Transverse colon (tissue), 4 donors: ENCODE measurements around the gene EPS8L3. TPM values are rescaled to one million over a fixed set of nuclear protein-coding genes. Genes with fewer than 3 reads are reported as not detected.

Experiments
- DNase-seq: peaks from one replicate; pipeline ENCODE4 v3.0.0-alpha.2; 2019
- H3K27ac ChIP-seq, 4 donors: fragments of 200-600 bp; sonication (generic); 2 replicates each; pipeline ENCODE4 v1.5.1; 2016 to 2018; ENCODE audit warnings: inconsistent platforms in 4 of 4
- H3K27me3 ChIP-seq: fragments of 200-600 bp; sonication (generic); 2 replicates; pipeline ENCODE4 v1.5.1; 2017; ENCODE audit warnings: inconsistent platforms
- H3K36me3 ChIP-seq, 4 donors: fragments of 200-600 bp; sonication (generic); 2 replicates each; pipeline ENCODE4 v1.5.1; 2017 to 2019; ENCODE audit warnings: inconsistent platforms in 4 of 4
- H3K4me1 ChIP-seq, 4 donors: fragments of 200-600 bp; sonication (generic); 2 replicates each; pipeline ENCODE4 v1.5.1; 2017 to 2020; ENCODE audit warnings: inconsistent platforms in 4 of 4
- H3K4me3 ChIP-seq, 4 donors: fragments of 200-600 bp; sonication (generic); 1 replicate in 1 of 4; 2 replicates in 3 of 4; pipeline versions ENCODE4 v1.5.1 to v1.6.1; 2017 to 2019; ENCODE audit warnings: inconsistent platforms in 4 of 4
- H3K9me3 ChIP-seq, 2 donors: fragments of 200-600 bp; sonication (generic); 2 replicates each; pipeline ENCODE4 v1.5.1; 2017 to 2019; ENCODE audit warnings: inconsistent platforms in 2 of 2
- EP300 ChIP-seq: sonication (generic); formaldehyde crosslinking; IDR thresholded peaks from one replicate; pipeline ENCODE4 v1.6.1; 2017; ENCODE audit warnings: antibody characterized with exemption, low read depth
- POLR2A ChIP-seq: fragments of 450-650 bp; IDR thresholded peaks from one replicate; pipeline ENCODE4 v1.6.1; 2016; ENCODE audit warnings: antibody characterized with exemption, mild to moderate bottlenecking, moderate library complexity
- POLR2AphosphoS5 ChIP-seq, 3 donors: sonication (generic); formaldehyde crosslinking; IDR thresholded peaks; one replicate each; pipeline ENCODE4 v1.6.1; 2016; ENCODE audit warnings: antibody characterized with exemption in 3 of 3
- WGBS, 2 donors: methylation state at CpG; one replicate each; pipeline ENCODE4 v1.1.5; 2018; ENCODE audit warnings: low coverage in 1 of 2; 5-methylcytosine and 5-hydroxymethylcytosine counted together
- in situ Hi-C, 4 donors: fragments of 200-750 bp; cut with MboI; loops; one replicate each; pipeline versions ENCODE4 v1.15.0 to v1.15.1; 2017; ENCODE audit warnings: low sequenced_read_pairs in 3 of 4, low pct_ligation_motif_present in 1 of 4, low pct_unique_long_range_greater_than_20kb in 1 of 4
- intact Hi-C: fragments of 100-400 bp; cut with DNase I; formaldehyde crosslinking; loops from one replicate; pipeline ENCODE4 v1.15.1; 2023; ENCODE audit warnings: low total_unique reads
- total RNA-seq, 4 donors: library from RNA; depleted of rRNA; stranded (reverse); fragments of >200 nt; gene quantifications; one replicate each; pipeline ENCODE4 v1.1.0, GENCODE V29; 2016
- TF ChIP-seq, protein P1 (sequence below), 5 experiments: fragments of 200-600 bp in 3 of 5; fragments of 450-650 bp in 2 of 5; sonication (generic) in 3 of 5; IDR thresholded peaks; 1 replicate in 2 of 5; 2 replicates in 3 of 5; pipeline ENCODE4 v1.5.1; 2016 to 2017; ENCODE audit warnings: antibody characterized with exemption in 5 of 5, inconsistent platforms in 3 of 5, mild to moderate bottlenecking in 2 of 5, moderate library complexity in 1 of 5

EPS8L3 gene
- total RNA-seq, 4 donors from 2014 or later: 228 to 468 (median 363) TPM

- Histone ChIP-seq H3K4me3 (no peak overlapping the region), H3K9me3 (no peaks in the 10 kb centered on the region), H3K27ac (no peak overlapping the region), H3K4me1 (peaks cover 3 to 16% (median 5%) of the 10 kb centered on the region in 4 donors), H3K27me3 (no peaks in the 10 kb centered on the region), H3K36me3 (no peaks in the 10 kb centered on the region)
- no peak for DNase-seq
- intact Hi-C loops (loop anchor here (10.0 kb wide), 1 partner anchor 47 kb away; no protein-coding TSS in a partner anchor), in situ Hi-C loops (no loop called here)
- 87 to 91% methylated on average over 3 to 6 of the region's 6 CpGs for WGBS, 2 donors
- TF ChIP-seq, protein P1, sequence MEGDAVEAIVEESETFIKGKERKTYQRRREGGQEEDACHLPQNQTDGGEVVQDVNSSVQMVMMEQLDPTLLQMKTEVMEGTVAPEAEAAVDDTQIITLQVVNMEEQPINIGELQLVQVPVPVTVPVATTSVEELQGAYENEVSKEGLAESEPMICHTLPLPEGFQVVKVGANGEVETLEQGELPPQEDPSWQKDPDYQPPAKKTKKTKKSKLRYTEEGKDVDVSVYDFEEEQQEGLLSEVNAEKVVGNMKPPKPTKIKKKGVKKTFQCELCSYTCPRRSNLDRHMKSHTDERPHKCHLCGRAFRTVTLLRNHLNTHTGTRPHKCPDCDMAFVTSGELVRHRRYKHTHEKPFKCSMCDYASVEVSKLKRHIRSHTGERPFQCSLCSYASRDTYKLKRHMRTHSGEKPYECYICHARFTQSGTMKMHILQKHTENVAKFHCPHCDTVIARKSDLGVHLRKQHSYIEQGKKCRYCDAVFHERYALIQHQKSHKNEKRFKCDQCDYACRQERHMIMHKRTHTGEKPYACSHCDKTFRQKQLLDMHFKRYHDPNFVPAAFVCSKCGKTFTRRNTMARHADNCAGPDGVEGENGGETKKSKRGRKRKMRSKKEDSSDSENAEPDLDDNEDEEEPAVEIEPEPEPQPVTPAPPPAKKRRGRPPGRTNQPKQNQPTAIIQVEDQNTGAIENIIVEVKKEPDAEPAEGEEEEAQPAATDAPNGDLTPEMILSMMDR (IDR thresholded peaks at IDR 0.05): no peak
- TF ChIP-seq POLR2A (no peak), EP300 (no peak), POLR2AphosphoS5 (IDR thresholded peaks at IDR 0.05) (no peak)
Measured at GRCh38 chr1:109807822-109808680, 44.3 kb upstream of the EPS8L3 start.

GRCh38 chr1:109807402-109807801, 43.7 kb upstream of the EPS8L3 start:
- H3K27ac ChIP-seq: peak overlapping the region in 3 of 4 donors; percentile 5 to 19 (median 5)
- WGBS, 2 donors: 89% methylated on average over 9 of the region's 9 CpGs; no CpG with 5 or more reads in 1 of the 2 donors

DNA sequence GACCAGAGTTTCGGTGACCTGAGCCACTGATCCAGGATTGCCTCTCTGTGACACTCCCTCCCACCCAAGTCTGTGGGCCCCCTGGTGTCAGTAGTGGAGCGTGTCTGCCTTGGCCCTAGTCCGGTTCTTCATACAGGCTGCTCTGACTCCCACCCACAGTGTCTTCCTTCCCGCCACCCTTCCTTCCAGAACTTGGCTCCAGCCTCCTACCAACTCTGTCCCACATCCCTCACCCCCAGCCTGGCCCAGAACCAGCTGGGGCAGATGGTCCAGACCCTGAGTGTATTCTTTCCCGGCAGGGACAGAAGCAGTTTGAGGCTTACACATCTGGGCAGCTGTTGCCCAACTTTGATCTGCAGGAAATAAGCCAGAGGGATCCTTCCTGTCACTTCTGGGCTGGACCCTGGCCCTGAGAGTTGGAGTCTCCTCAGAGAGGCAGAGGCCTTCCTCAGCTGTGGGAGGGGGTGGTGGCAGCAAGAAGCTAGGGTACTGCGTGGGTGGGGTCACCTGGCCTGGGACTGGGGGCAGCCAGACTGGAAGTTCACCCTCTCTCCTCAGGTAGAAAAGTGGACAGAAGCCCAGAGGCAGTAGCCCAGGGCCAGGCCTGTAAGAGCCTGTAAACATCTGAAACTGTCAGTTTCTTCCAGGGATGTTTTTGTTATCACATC, 43.1 kb upstream of the EPS8L3 start:
- Histone ChIP-seq H3K9me3 (no peaks in the 10 kb centered on the region), H3K36me3 (no peaks in the 10 kb centered on the region), H3K4me3 (no peak overlapping the region), H3K4me1 (peaks cover 3 to 22% (median 8%) of the 10 kb centered on the region in 4 donors), H3K27me3 (no peaks in the 10 kb centered on the region), H3K27ac (peak overlapping the region; percentile 5 to 19 (median 12))
- in situ Hi-C loops: no loop called here
- 85% methylated on average over 6 of the region's 6 CpGs; no CpG with 5 or more reads in 1 of the 2 donors for WGBS, 2 donors
- no peak for DNase-seq
- no peak for TF ChIP-seq POLR2AphosphoS5 (IDR thresholded peaks at IDR 0.05)
- TF ChIP-seq, protein P1 (IDR thresholded peaks at IDR 0.05): no peak
- TF ChIP-seq POLR2A: no peak
- TF ChIP-seq EP300: no peak
- intact Hi-C loops: loop anchor here (10.0 kb wide), 1 partner anchor 48 kb away; no protein-coding TSS in a partner anchor

More at GRCh38 chr1:109807402-109807801, 43.7 kb upstream of the EPS8L3 start:
- no peaks in the 10 kb centered on the region for H3K27me3 ChIP-seq
- H3K4me3 ChIP-seq: no peak overlapping the region
- in situ Hi-C loops (no loop called here), intact Hi-C loops (loop anchor here (10.0 kb wide), 1 partner anchor 47 kb away; no protein-coding TSS in a partner anchor)
- no peak for DNase-seq
- no peaks in the 10 kb centered on the region for H3K9me3 ChIP-seq
- peaks cover 3 to 22% (median 8%) of the 10 kb centered on the region in 4 donors for H3K4me1 ChIP-seq
- TF ChIP-seq POLR2AphosphoS5 (IDR thresholded peaks at IDR 0.05): no peak
- no peak for TF ChIP-seq EP300
- TF ChIP-seq, protein P1 (IDR thresholded peaks at IDR 0.05): no peak
- TF ChIP-seq POLR2A: no peak
- no peaks in the 10 kb centered on the region for H3K36me3 ChIP-seq
